Measurements from ENCODE around the gene GRM7. TPM values are rescaled to one million over a fixed set of nuclear protein-coding genes. Genes with fewer than 3 reads are reported as not detected.

The GRM7 gene
- total RNA-seq: 10 to 100 TPM in 1 of 4 donors, under 1 TPM in 3; 0.29 to 15.8 (median 0.67) TPM

DNA sequence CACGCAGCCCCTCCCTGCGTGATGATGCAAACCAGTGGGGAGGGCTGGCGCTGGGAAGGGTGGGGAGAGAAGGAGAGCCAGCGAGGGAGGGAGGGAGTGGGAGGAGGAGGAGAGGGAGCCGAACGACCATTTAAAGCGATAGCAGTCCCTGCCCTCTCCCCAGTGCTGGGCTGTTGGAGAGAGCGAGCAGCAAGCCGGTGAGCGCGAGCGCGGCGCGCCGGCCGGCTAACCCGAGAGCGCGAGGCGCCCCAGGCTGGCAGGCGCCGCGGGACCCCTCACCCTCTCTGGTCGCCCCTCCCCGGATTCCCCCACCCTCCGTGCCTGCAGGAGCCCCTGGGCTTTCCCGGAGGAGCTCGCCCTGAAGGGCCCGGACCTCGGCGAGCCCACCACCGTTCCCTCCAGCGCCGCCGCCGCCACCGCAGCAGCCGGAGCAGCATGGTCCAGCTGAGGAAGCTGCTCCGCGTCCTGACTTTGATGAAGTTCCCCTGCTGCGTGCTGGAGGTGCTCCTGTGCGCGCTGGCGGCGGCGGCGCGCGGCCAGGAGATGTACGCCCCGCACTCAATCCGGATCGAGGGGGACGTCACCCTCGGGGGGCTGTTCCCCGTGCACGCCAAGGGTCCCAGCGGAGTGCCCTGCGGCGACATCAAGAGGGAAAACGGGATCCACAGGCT lies at the start of gene GRM7:
TSS of gene GRM7 (plus strand) at position 162 of the 671 bp plus-strand sequence.
- no peaks in the 10 kb centered on the region for H3K36me3 ChIP-seq
- peak within 1 kb of the TSS; percentile 37 to 42 for H3K4me3 ChIP-seq
- H3K4me1 ChIP-seq: no peaks in the 10 kb centered on the region
- no peak for TF ChIP-seq POLR2A (IDR thresholded peaks at IDR 0.05)
- TF ChIP-seq, protein P1, sequence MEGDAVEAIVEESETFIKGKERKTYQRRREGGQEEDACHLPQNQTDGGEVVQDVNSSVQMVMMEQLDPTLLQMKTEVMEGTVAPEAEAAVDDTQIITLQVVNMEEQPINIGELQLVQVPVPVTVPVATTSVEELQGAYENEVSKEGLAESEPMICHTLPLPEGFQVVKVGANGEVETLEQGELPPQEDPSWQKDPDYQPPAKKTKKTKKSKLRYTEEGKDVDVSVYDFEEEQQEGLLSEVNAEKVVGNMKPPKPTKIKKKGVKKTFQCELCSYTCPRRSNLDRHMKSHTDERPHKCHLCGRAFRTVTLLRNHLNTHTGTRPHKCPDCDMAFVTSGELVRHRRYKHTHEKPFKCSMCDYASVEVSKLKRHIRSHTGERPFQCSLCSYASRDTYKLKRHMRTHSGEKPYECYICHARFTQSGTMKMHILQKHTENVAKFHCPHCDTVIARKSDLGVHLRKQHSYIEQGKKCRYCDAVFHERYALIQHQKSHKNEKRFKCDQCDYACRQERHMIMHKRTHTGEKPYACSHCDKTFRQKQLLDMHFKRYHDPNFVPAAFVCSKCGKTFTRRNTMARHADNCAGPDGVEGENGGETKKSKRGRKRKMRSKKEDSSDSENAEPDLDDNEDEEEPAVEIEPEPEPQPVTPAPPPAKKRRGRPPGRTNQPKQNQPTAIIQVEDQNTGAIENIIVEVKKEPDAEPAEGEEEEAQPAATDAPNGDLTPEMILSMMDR (IDR thresholded peaks at IDR 0.05): no peak
- H3K9me3 ChIP-seq: no peaks in the 10 kb centered on the region
- intact Hi-C loops (cut with DNase I; ENCODE audit: low total_unique reads): no loop called here
- peak; percentile 34 to 54 for DNase-seq
- H3K27ac ChIP-seq: peak within 1 kb of the TSS in 1 of 2 donors; percentile 31
- no peaks in the 10 kb centered on the region for H3K27me3 ChIP-seq

DNA sequence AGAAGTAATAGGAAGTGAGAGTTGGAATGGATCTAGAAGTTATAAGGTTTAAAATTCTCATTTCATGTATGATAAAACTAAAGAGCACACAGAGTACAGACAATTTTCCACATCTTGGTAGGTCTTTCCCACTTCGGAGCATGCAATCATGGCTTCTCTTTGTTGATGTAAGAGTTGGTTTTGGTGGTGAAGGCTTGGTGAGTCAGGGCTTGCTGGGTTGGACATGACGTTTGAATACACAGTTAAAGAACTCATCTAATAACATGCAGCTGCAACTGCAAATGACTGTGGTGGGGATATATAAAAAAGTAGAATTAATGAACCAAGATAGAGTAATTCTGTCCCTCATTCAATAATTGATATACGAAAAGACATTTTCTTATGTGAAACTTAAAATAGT lies 39.5 kb upstream of the GRM7 start:
- intact Hi-C loops (cut with DNase I; ENCODE audit: low total_unique reads): no loop called here
- Histone ChIP-seq H3K27ac (no peak overlapping the region), H3K4me1 (no peaks in the 10 kb centered on the region), H3K27me3 (no peaks in the 10 kb centered on the region), H3K4me3 (no peak overlapping the region), H3K9me3 (no peaks in the 10 kb centered on the region), H3K36me3 (no peaks in the 10 kb centered on the region)
- TF ChIP-seq, protein P1 (IDR thresholded peaks at IDR 0.05): no peak
- no peak for TF ChIP-seq POLR2A (IDR thresholded peaks at IDR 0.05)
- DNase-seq: no peak

DNA sequence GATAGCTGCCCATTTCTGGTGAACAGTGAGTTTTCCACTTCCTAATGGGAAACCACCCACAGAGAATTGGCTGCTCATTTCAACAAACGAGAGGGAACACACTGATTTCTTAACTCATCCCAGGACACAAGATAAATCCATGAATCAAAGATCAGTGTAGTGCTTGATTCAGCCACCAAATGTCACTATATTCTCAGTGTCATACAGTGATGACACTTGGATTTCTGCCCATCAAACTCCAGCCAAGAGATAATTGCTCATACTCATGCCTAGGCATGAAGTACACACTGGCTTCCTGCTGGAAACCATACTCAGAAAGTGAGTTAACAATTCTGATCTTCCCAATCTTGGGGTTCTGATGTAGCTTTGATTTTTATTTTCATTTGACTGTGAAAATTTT lies 35.4 kb upstream of the GRM7 start:
- intact Hi-C loops (cut with DNase I; ENCODE audit: low total_unique reads): no loop called here
- no peak for TF ChIP-seq POLR2A (IDR thresholded peaks at IDR 0.05)
- TF ChIP-seq, protein P1 (IDR thresholded peaks at IDR 0.05): no peak
- Histone ChIP-seq H3K9me3 (no peaks in the 10 kb centered on the region), H3K27ac (no peak overlapping the region), H3K4me1 (no peaks in the 10 kb centered on the region), H3K36me3 (no peaks in the 10 kb centered on the region), H3K27me3 (no peaks in the 10 kb centered on the region), H3K4me3 (no peak overlapping the region)
- DNase-seq: no peak

DNA sequence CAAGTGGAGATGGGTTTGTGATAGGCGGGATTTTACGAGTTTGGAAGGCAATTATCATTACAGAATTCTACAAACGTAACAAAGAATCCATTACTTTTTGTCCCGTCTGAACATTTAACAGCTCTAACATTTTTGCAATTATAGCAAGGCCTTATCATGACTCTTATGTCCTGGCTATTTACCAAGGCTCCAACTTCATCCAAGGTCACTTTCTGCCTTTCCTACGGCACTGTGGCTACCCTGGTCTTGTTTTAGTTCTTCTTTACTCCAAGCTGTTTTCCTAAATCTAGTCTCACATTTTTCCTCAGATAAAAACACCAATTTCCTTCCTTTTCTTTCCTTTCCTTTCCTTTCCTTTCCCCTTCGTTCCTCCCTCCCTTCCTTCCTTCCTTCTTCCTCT lies 33.5 kb upstream of the GRM7 start:
- Histone ChIP-seq H3K4me1 (no peaks in the 10 kb centered on the region), H3K27ac (no peak overlapping the region), H3K36me3 (no peaks in the 10 kb centered on the region), H3K4me3 (no peak overlapping the region), H3K27me3 (no peaks in the 10 kb centered on the region), H3K9me3 (no peaks in the 10 kb centered on the region)
- DNase-seq: no peak
- intact Hi-C loops (cut with DNase I; ENCODE audit: low total_unique reads): no loop called here
- TF ChIP-seq POLR2A (IDR thresholded peaks at IDR 0.05): no peak
- TF ChIP-seq, protein P1 (IDR thresholded peaks at IDR 0.05): no peak

DNA sequence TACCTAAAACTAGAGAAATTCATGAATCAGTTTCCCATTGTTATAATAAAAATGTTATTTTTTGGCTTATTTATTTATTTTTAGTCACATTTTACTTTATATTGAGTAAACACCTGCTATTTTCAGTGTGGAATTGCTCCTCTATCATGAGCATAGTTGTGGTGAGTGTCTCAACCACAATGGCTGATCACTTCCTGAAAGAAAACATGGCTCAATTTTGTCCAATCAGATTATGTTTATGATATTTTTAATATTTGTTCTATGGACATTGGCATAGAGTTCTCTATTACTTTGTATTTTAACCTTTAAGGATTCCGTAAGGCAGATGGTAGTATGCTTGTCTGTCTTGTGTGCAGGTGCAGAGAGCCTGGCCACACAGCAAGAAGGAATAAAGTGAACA lies 16.2 kb upstream of the GRM7 start:
- H3K27me3 ChIP-seq: no peaks in the 10 kb centered on the region
- no peak for DNase-seq
- no peak overlapping the region for H3K27ac ChIP-seq
- H3K4me3 ChIP-seq: no peak overlapping the region
- intact Hi-C loops (cut with DNase I; ENCODE audit: low total_unique reads): no loop called here
- H3K4me1 ChIP-seq: no peaks in the 10 kb centered on the region
- H3K9me3 ChIP-seq: no peaks in the 10 kb centered on the region
- H3K36me3 ChIP-seq: no peaks in the 10 kb centered on the region
- no peak for TF ChIP-seq POLR2A (IDR thresholded peaks at IDR 0.05)
- TF ChIP-seq, protein P1 (IDR thresholded peaks at IDR 0.05): no peak
